ENCODE data around the gene CALY. TPM values are rescaled to one million over a fixed set of nuclear protein-coding genes. Genes with fewer than 3 reads are reported as not detected.

CALY gene
- total RNA-seq, 1 donor from 2014 or later: not detected

DNA sequence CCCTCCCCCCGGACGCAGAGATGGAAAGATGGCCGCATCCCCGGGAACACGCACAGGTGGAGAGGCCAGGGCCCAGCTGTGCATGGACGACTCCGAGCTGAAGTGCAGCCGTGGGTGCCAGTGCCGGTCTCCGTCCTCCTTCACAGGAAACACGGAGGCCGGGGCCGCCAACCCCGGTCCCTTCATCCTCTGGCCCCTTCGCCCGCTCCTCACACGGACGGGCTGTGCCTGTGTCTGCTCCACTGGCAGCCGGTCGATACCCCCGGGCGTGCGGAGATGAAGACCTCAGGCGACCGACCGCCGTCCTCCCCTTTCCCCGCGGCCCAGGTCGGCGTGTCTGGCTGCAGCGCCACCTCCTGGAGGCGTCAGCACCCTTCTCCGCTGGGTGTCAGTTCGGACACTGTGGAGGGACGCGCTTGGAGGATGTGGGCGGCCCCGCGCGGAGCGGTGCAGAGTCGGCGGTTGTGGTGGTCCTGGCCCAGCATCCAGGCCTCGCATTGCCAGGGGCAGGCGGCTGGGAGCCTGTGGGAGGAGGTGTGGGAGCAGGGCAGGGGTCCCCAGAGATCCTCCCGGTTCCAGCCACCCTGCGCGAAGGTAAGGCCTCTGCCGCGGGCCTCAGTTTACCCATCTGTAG is 18.1 kb downstream of the CALY start:
- no peak overlapping the region for H3K4me3 Mint-ChIP-seq (ENCODE audit: unreplicated experiment)
- no peaks in the 10 kb centered on the region for H3K27me3 Mint-ChIP-seq (ENCODE audit: unreplicated experiment)
- DNase-seq (ENCODE audit: low spot score): peak; percentile 86

DNA sequence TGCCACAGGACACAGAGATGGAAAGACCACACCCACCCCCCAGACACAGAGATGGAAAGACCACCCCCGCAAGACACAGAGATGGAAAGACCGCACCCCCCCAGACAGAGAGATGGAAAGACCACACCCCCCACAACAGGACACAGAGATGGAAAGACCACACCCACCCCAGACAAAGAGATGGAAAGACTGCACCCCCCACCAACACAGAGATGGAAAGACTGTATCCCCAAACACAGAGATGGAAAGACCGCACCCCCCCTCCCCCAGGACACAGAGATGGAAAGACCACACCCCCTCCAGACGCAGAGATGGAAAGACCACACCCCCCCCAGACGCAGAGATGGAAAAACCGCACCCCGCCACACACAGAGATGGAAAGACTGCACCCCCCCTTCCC is 20.0 kb downstream of the CALY start:
- H3K27ac Mint-ChIP-seq (ENCODE audit: unreplicated experiment): no peak overlapping the region
- TF ChIP-seq, protein P1, sequence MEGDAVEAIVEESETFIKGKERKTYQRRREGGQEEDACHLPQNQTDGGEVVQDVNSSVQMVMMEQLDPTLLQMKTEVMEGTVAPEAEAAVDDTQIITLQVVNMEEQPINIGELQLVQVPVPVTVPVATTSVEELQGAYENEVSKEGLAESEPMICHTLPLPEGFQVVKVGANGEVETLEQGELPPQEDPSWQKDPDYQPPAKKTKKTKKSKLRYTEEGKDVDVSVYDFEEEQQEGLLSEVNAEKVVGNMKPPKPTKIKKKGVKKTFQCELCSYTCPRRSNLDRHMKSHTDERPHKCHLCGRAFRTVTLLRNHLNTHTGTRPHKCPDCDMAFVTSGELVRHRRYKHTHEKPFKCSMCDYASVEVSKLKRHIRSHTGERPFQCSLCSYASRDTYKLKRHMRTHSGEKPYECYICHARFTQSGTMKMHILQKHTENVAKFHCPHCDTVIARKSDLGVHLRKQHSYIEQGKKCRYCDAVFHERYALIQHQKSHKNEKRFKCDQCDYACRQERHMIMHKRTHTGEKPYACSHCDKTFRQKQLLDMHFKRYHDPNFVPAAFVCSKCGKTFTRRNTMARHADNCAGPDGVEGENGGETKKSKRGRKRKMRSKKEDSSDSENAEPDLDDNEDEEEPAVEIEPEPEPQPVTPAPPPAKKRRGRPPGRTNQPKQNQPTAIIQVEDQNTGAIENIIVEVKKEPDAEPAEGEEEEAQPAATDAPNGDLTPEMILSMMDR (IDR thresholded peaks at IDR 0.05; ENCODE audit: unreplicated experiment): no peak
- H3K36me3 Mint-ChIP-seq (ENCODE audit: low read depth, unreplicated experiment): peaks cover 4% of the 10 kb centered on the region
- no peak overlapping the region for H3K4me3 Mint-ChIP-seq (ENCODE audit: unreplicated experiment)
- H3K4me1 Mint-ChIP-seq (ENCODE audit: unreplicated experiment): peaks cover 3% of the 10 kb centered on the region
- H3K27me3 Mint-ChIP-seq (ENCODE audit: unreplicated experiment): peaks cover 2% of the 10 kb centered on the region
- H3K9me3 Mint-ChIP-seq (ENCODE audit: unreplicated experiment): no peaks in the 10 kb centered on the region
- DNase-seq (ENCODE audit: low spot score): no peak

More for the DNA sequence above, 18.1 kb downstream of the CALY start:
- Mint-ChIP-seq H3K27ac (ENCODE audit: unreplicated experiment) (no peak overlapping the region), H3K4me1 (ENCODE audit: unreplicated experiment) (peaks cover 3% of the 10 kb centered on the region), H3K36me3 (ENCODE audit: low read depth, unreplicated experiment) (no peaks in the 10 kb centered on the region), H3K9me3 (ENCODE audit: unreplicated experiment) (no peaks in the 10 kb centered on the region)
- TF ChIP-seq, protein P1 (IDR thresholded peaks at IDR 0.05; ENCODE audit: unreplicated experiment): peak; percentile 71

DNA sequence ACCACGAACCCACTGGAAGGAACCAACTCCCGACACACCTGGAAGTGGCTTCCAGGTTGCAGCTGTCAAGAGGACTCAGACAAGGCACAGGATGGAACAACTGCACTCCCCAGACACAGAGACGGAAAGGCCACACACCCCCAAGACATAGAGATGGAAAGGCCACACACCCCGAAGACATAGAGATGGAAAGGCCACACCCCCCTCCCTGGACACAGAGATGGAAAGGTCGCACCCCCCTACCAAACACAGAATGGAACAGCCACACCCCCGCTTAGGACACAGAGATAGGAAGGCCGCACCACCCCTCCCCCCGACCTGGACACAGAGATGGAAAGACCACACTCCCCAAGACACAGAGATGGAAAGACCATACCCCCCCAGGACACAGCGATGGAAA is 20.4 kb downstream of the CALY start:
- H3K9me3 Mint-ChIP-seq (ENCODE audit: unreplicated experiment): no peaks in the 10 kb centered on the region
- H3K27me3 Mint-ChIP-seq (ENCODE audit: unreplicated experiment): peaks cover 2% of the 10 kb centered on the region
- no peak overlapping the region for H3K27ac Mint-ChIP-seq (ENCODE audit: unreplicated experiment)
- peaks cover 4% of the 10 kb centered on the region for H3K36me3 Mint-ChIP-seq (ENCODE audit: low read depth, unreplicated experiment)
- H3K4me3 Mint-ChIP-seq (ENCODE audit: unreplicated experiment): no peak overlapping the region
- peaks cover 3% of the 10 kb centered on the region for H3K4me1 Mint-ChIP-seq (ENCODE audit: unreplicated experiment)
- TF ChIP-seq, protein P1 (IDR thresholded peaks at IDR 0.05; ENCODE audit: unreplicated experiment): no peak
- DNase-seq (ENCODE audit: low spot score): no peak

DNA sequence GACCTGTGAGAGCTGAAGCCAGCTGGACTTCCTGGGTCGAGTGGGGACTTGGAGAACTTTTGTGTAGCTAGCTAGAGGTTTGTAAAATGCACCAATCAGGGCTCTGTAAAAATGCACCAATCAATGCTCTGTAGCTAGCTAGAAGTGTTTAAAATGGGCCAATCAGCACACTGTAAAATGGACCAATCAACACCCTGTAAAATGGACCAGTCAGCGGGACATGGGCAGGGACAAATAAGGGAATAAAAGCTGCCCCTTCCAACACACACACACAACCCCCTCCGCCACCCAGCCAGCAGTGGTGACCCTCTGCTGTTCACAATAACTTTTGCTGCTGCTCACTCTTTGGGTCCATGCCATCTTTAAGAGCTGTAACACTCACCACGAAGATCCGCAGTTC is 20.8 kb downstream of the CALY start:
- Mint-ChIP-seq H3K9me3 (ENCODE audit: unreplicated experiment) (no peaks in the 10 kb centered on the region), H3K27me3 (ENCODE audit: unreplicated experiment) (peaks cover 2% of the 10 kb centered on the region), H3K36me3 (ENCODE audit: low read depth, unreplicated experiment) (peaks cover 4% of the 10 kb centered on the region), H3K4me1 (ENCODE audit: unreplicated experiment) (peaks cover 3% of the 10 kb centered on the region), H3K4me3 (ENCODE audit: unreplicated experiment) (no peak overlapping the region), H3K27ac (ENCODE audit: unreplicated experiment) (no peak overlapping the region)
- DNase-seq (ENCODE audit: low spot score): no peak
- TF ChIP-seq, protein P1 (IDR thresholded peaks at IDR 0.05; ENCODE audit: unreplicated experiment): no peak

DNA sequence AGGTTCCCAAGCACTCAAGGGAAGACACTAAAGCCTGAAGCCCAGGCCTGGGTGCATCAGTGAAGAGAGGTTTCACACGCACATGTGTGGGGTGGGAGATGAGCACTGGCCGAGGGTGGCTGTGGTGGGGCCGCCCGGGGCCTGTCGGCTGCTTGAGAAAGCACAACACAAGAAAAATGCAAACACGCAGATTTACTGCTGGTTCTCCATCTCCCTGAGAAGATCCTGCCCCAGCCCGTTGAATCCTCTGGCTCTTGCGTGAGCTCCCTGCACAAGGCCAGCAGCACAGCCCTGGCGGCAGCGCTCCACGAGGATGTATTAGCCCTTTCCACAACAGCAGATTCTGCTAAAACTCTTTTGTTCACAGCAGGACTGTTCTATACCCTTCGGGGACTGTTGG is 21.8 kb downstream of the CALY start:
- peaks cover 3% of the 10 kb centered on the region for H3K4me1 Mint-ChIP-seq (ENCODE audit: unreplicated experiment)
- H3K27ac Mint-ChIP-seq (ENCODE audit: unreplicated experiment): no peak overlapping the region
- H3K36me3 Mint-ChIP-seq (ENCODE audit: low read depth, unreplicated experiment): peaks cover 4% of the 10 kb centered on the region
- TF ChIP-seq, protein P1 (IDR thresholded peaks at IDR 0.05; ENCODE audit: unreplicated experiment): no peak
- peaks cover 3% of the 10 kb centered on the region for H3K27me3 Mint-ChIP-seq (ENCODE audit: unreplicated experiment)
- no peak overlapping the region for H3K4me3 Mint-ChIP-seq (ENCODE audit: unreplicated experiment)
- H3K9me3 Mint-ChIP-seq (ENCODE audit: unreplicated experiment): no peaks in the 10 kb centered on the region
- DNase-seq (ENCODE audit: low spot score): no peak

Data from endothelial cell (in vitro differentiated cells).